Dendritic cell treated with granulocyte-macrophage colony-stimulating factor and Interleukin-4, amounts not matched to agents 40 ng/mL and 50 ng/mL, for 4 days (primary cell): ENCODE results near the gene SCN2B.
"Not testable (repeated sequence)": the region's sequence is repeated elsewhere in the genome, so short reads cannot be mapped to it uniquely, and the experiment has no call there.

Experiments
- H3K27ac Mint-ChIP-seq: one replicate; pipeline ENCODE4 v1.8.0; 2022; ENCODE audit warnings: mild to moderate bottlenecking, mixed read lengths
- H3K27me3 Mint-ChIP-seq: one replicate; pipeline ENCODE4 v1.8.0; 2022; ENCODE audit warnings: mild to moderate bottlenecking, mixed read lengths
- H3K36me3 Mint-ChIP-seq: one replicate; pipeline ENCODE4 v1.8.0; 2022; ENCODE audit warnings: low read depth, mixed read lengths
- H3K4me1 Mint-ChIP-seq: one replicate; pipeline ENCODE4 v1.8.0; 2022; ENCODE audit warnings: low read depth, mixed read lengths
- H3K4me3 Mint-ChIP-seq: one replicate; pipeline ENCODE4 v1.8.0; 2022; ENCODE audit warnings: mild to moderate bottlenecking, moderate library complexity, mixed read lengths
- H3K9me3 Mint-ChIP-seq: one replicate; pipeline ENCODE4 v1.8.0; 2022; ENCODE audit warnings: mixed read lengths
- intact Hi-C: fragments of 100-400 bp; cut with micrococcal nuclease; formaldehyde crosslinking; loops from one replicate; pipeline ENCODE4 v1.15.0; 2022

The SCN2B gene

DNA sequence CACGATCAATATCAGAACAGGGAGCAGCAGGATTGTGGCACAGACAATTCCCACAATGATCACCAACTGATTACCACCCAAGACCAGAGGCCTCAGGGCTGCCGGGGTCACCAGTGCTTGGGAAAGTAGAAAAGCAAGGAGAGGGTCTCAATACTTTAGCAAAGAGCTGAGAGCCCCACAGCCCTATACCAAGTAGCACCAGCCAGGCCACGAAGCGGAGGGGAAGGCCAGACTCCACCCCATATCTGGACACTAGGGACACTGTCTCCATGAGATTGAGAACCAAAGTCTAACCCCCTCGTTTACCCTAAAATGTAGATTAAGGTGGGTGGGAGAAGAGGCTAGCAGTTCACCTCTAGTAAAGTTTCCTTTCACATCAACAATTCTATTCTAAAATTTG, 24.1 kb upstream of the SCN2B start:
- Mint-ChIP-seq H3K27ac (no peak overlapping the region), H3K4me3 (no peak overlapping the region), H3K27me3 (no peaks in the 10 kb centered on the region), H3K36me3 (no peaks in the 10 kb centered on the region), H3K4me1 (peaks cover 15% of the 10 kb centered on the region), H3K9me3 (no peaks in the 10 kb centered on the region)
- intact Hi-C loops: no loop called here

DNA sequence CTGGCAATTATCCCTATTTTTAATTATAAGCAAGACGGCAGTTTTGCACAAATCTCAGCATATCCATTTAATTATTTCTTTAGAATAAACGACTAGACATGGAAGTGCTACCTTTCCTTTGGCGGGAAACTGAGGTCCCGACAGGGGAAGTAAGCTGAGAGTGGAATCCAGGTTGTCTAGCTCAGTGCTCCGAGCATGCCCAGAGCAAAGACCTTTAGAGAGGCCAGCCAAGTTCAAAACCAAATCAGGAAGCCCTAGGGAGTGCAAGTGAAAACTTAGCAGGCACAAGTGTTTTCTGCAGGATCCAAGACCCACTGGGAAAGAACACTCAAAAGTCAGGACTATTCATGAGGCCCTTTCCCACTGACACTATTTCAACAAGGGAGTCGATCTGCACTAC, 22.7 kb upstream of the SCN2B start:
- peaks cover 22% of the 10 kb centered on the region for H3K4me1 Mint-ChIP-seq
- no peaks in the 10 kb centered on the region for H3K36me3 Mint-ChIP-seq
- H3K27ac Mint-ChIP-seq: peak overlapping the region; percentile 57
- no peaks in the 10 kb centered on the region for H3K9me3 Mint-ChIP-seq
- intact Hi-C loops: loop anchor here (5.0 kb wide), 1 partner anchor 153 kb away; no protein-coding TSS in a partner anchor
- H3K27me3 Mint-ChIP-seq: no peaks in the 10 kb centered on the region
- no peak overlapping the region for H3K4me3 Mint-ChIP-seq

DNA sequence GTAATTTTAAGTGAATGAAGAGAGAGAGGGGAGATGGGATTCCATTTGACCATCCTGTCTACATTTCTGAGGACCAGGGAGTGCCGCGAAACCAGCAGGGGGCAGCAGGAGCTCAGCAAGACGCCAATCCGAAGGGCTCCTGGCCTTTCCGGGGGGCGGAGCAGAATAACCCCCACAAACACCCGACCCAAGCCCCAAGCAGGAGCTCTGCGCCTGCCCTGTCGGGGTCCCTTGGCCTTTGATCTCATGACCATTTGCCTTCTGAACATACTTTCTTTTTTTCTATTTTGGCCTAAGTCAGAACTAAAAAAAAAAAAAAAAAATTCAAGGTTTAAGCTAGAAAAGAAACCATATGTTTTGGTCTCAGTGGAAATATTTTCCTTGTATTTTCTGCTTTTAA, 21.9 kb upstream of the SCN2B start:
- Mint-ChIP-seq H3K4me3 (no peak overlapping the region), H3K27ac (peak overlapping the region; percentile 57), H3K9me3 (peaks cover 5% of the 10 kb centered on the region), H3K36me3 (no peaks in the 10 kb centered on the region), H3K4me1 (peaks cover 26% of the 10 kb centered on the region), H3K27me3 (no peaks in the 10 kb centered on the region)
- intact Hi-C loops: loop anchor here (1.0 to 5.0 kb wide), 2 partner anchors 93 to 154 kb away; no protein-coding TSS in a partner anchor

DNA sequence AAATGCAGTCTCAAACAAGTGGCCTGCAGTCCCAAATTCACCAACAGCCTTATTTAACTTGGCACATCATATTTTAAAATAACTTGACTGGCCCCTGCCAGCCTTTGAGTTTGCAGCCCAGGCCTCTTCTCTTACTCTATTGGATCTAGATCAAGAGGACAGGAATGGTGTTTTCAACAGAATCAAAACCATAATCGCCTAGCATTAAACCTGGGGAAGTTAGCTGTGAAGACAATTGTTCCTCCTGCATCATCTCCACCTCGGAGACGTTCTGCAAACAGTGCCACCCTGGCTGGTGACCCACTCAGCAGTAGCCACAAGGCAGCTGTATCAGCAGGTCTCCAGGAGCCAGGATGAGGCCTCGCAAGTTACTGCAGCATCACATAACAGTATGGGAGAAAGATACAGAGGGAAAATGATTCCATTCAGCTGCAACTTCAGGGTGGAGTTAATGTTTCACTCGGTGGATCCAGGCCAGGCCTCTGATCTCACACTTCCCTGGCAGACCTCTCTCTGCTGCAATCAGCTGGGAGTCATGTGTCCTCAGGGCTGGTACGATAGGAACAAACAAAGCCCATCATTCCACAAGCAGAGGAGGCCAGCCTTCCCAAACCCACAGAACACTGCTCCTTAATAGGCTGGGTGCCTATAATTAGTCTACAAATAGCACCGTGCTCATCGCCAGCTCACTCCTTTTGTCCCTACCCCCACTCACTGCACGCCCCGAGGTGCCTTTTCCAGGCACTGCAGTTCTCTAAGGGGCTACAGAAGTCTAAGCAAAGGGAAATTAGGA, 18.6 kb upstream of the SCN2B start:
- Mint-ChIP-seq H3K27me3 (peaks cover 9% of the 10 kb centered on the region), H3K9me3 (peaks cover 28% of the 10 kb centered on the region), H3K4me1 (peaks cover 55% of the 10 kb centered on the region), H3K27ac (no peak overlapping the region), H3K4me3 (no peak overlapping the region), H3K36me3 (no peaks in the 10 kb centered on the region)
- intact Hi-C loops: loop anchor here (5.0 kb wide), 1 partner anchor 157 kb away; no protein-coding TSS in a partner anchor

DNA sequence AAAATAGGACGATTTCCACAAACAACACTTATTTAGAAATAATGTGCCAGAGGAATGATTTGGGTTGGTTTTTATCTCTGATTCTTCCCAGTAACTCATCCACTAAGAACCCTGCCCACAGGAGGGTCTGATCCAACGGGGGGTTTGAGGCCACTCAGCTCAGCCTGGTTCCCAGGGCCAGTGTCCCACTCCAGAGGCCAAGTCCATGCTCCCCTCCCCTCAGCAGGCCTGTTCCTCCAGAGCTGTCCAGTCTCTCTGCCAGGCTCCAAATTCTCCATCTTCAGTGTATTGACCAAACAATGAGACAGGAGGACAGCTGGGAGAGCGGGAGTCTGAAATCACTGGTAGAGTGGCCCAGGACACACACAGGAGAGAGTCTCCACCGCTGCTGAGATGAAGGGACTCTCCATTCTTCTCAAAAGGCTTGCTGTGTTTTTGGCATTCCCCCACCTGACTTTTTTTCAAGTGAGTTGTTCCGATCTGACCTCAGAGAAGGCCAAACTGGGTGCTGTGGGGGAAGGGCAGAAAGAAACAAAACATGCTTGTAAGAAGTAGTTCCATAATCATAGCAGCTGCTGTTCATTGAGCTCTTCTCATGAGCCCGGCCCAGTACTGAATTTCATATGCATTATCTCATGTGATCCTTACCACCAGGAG, 17.6 kb upstream of the SCN2B start:
- H3K36me3 Mint-ChIP-seq: no peaks in the 10 kb centered on the region
- peaks cover 17% of the 10 kb centered on the region for H3K27me3 Mint-ChIP-seq
- H3K4me3 Mint-ChIP-seq: no peak overlapping the region
- H3K9me3 Mint-ChIP-seq: peaks cover 28% of the 10 kb centered on the region
- no peak overlapping the region for H3K27ac Mint-ChIP-seq
- H3K4me1 Mint-ChIP-seq: peaks cover 55% of the 10 kb centered on the region
- intact Hi-C loops: no loop called here

DNA sequence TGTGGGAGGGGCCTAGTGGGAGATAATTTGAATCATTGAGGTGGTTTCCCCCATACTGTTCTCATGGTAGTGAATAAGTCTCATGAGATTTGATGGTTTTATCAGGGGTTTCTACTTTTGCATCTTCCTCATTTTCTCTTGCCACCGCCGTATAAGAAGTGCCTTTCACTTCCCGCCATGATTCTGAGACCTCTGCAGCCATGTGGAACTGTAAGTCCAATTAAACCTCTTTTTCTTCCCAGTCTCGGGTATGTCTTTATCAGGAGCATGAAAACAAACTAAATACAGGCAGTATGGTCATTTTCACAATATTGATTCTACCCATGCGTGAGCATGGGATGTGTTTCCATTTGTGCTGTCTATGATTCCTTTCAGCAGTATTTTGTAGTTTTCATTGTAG, 16.4 kb upstream of the SCN2B start:
- H3K27ac Mint-ChIP-seq, intact Hi-C loops, H3K36me3 Mint-ChIP-seq, H3K4me3 Mint-ChIP-seq: not testable (repeated sequence)
- peaks cover 47% of the 10 kb centered on the region for H3K4me1 Mint-ChIP-seq
- H3K9me3 Mint-ChIP-seq: peaks cover 28% of the 10 kb centered on the region
- peaks cover 17% of the 10 kb centered on the region for H3K27me3 Mint-ChIP-seq

DNA sequence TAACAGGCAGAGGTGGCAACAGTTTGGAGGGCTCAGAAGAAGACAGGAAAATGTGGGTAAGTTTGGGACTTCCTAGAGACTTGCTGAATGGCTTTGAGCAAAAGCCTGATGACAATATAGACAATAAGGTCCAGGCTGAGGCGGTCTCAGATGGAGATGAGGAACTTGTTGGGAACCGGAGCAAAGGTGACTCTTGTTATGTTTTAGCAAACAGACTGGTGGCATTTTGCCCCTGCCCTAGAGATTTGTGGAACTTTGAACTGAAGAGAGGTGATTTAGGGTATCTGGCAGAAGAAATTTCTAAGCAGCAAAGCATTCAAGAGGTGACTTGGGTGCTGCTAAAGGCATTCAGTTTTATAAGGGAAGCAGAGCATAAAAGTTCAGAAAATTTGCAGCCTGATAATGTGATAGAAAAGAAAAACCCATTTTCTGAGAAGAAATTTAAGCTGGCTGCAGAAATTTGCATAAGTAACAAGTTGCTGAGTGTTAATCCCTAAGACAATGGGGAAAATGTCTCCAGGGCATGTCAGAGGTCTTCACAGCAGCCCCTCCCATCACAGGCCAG, 14.6 kb upstream of the SCN2B start:
- H3K36me3 Mint-ChIP-seq, H3K27ac Mint-ChIP-seq, H3K4me3 Mint-ChIP-seq, intact Hi-C loops: not testable (repeated sequence)
- H3K27me3 Mint-ChIP-seq: peaks cover 17% of the 10 kb centered on the region
- H3K9me3 Mint-ChIP-seq: peaks cover 28% of the 10 kb centered on the region
- peaks cover 64% of the 10 kb centered on the region for H3K4me1 Mint-ChIP-seq

DNA sequence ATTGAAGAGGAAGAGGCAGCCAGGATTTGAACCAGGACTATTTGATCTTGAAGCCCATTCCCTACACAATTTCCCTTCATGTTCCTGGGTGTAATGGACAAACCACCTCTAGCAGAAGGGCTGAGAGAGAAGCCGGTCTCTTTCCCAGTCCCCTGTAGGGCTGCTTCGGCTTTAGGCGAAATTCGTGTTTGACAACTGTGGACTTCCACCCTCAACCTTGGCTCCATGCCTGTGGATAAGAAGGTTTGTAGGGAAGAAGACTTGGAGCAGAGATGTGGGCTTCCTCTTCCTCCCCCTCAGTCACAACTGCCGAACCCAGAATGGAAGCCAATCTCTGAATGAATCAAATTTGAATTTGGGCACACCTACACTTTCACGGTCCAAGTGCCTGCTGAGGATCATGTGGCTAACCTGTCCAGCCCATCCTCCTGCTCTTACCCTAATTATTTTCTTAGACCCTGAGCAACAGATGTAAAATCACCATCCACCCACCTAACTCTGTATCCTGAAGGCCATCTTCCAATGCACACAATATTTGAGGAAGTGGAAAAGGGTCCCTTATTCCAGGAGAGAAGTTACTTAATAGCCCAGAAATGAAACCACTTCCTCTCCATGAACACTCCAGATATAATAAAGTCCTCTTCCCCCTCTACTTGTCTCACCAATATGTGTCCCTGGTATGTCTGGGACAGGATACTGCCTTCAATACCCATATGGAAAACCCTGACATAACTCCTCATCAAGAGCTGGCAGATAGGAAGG, 10.1 kb upstream of the SCN2B start:
- Mint-ChIP-seq H3K9me3 (peaks cover 5% of the 10 kb centered on the region), H3K27me3 (peaks cover 29% of the 10 kb centered on the region), H3K36me3 (no peaks in the 10 kb centered on the region), H3K4me1 (peaks cover 78% of the 10 kb centered on the region), H3K4me3 (no peak overlapping the region), H3K27ac (no peak overlapping the region)
- intact Hi-C loops: no loop called here

DNA sequence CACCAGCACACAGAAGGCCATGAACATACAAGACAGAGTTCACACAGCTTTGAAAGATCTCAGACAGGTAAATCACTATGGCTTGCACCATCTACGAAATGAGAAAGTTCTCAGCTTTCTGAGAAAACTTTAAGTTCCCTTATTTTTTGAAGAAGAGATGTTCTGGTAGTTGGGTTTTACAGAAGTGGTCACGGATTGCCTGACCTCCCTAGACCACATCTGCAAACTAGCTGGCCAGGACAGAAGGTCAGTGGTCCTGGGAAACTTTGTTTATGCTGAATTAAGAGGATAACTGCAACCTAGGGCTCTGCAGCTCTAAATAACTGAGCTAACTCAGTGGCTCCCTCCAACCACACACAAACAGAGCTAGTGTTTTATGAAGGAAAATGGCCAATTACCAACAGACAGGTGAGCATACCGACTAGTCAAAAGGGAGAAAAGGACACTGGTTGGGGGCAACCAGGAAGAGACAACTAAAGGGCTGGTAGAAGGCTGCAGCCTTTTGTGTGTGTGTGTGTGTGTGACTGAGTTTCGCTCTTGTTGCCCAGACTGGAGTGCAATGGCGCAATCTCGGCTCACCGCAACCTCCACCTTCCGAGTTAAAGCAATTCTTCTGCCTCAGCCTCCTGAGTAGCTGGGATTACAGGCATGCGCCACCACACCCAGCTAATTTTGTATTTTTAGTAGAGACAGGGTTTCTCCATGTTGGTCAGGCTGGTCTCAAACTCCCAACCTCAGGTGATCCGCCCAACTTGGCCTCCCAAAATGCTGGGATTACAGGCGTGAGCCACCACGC, 8.5 kb upstream of the SCN2B start:
- H3K4me3 Mint-ChIP-seq: peak overlapping the region; percentile 24
- peaks cover 77% of the 10 kb centered on the region for H3K4me1 Mint-ChIP-seq
- H3K27me3 Mint-ChIP-seq: peaks cover 38% of the 10 kb centered on the region
- peak overlapping the region; percentile 44 for H3K27ac Mint-ChIP-seq
- no peaks in the 10 kb centered on the region for H3K9me3 Mint-ChIP-seq
- H3K36me3 Mint-ChIP-seq: no peaks in the 10 kb centered on the region
- intact Hi-C loops: loop anchor here (5.0 kb wide), 1 partner anchor 38 kb away; no protein-coding TSS in a partner anchor

DNA sequence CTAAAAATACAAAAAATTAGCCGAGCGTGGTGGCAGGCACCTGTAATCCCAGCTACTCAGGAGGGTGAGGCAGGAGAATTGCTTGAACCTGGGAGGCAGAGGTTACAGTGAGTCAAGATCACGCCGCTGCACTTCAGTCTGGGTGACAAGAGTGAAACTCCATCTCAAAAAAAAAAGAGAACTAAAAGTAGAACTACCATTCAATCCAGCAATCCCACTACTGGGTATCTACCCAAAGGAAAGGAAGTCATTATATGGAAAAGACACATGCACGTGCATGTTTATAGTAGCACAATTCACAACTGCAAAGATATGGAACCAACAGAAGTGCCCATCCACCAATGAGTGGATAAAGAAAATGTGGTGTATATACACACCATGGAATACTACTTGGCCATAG, 7.3 kb upstream of the SCN2B start:
- intact Hi-C loops: loop anchor here (5.0 kb wide), 1 partner anchor 36 kb away; no protein-coding TSS in a partner anchor
- Mint-ChIP-seq H3K27ac (peak overlapping the region; percentile 16), H3K4me1 (peaks cover 78% of the 10 kb centered on the region), H3K27me3 (peaks cover 35% of the 10 kb centered on the region)
- H3K9me3 Mint-ChIP-seq, H3K4me3 Mint-ChIP-seq, H3K36me3 Mint-ChIP-seq: not testable (repeated sequence)

DNA sequence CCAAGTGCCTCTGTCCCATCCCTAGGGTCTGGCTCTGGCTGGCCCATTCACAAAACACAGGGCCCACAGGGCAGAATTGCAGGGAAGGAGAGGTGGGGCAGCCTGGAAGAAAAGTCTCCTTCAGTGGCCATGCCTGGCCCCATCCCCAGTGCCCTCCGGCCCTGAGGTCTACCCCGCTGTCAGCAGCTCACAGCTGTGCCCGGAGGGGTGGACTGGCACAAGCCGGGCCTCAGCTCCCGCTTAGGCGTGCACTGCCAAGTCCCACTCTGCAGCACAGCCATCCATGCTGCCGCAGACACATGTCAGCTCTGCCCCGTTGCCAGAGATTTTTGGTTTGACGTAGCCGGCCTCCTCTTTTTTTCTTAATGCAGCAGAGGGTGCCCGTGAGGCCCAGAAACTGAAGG, 3.9 kb upstream of the SCN2B start:
- Mint-ChIP-seq H3K4me1 (peaks cover 65% of the 10 kb centered on the region), H3K27ac (no peak overlapping the region), H3K27me3 (peaks cover 48% of the 10 kb centered on the region), H3K4me3 (no peak overlapping the region), H3K9me3 (no peaks in the 10 kb centered on the region), H3K36me3 (no peaks in the 10 kb centered on the region)
- intact Hi-C loops: loop anchor here (5.0 kb wide), 1 partner anchor 33 kb away; no protein-coding TSS in a partner anchor

DNA sequence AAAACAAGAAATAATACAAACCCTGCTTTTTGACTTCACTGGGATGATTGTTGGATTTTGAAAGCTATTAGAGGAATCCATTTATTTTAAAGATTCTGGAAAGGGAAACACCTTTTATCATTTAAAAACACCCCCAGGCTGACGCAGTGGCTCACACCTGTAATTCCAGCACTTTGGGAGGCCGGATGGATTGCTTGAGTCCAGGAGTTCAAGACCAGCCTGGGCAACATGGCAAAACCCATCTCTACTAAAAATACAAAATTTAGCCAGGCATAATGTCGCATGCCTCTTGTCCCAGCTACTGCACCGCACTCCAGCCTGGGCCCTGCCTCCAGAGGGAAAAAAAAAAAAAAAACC, 317 bp upstream of the SCN2B start:
- Mint-ChIP-seq H3K9me3 (no peaks in the 10 kb centered on the region), H3K27me3 (peaks cover 54% of the 10 kb centered on the region), H3K4me1 (peaks cover 46% of the 10 kb centered on the region), H3K4me3 (no peak overlapping the region), H3K36me3 (no peaks in the 10 kb centered on the region), H3K27ac (no peak overlapping the region)
- intact Hi-C loops: no loop called here
